GM10266 (cell line): ENCODE data around the gene KCNAB1.

ENCODE experiments used
- DNase-seq: peaks from one replicate; pipeline ENCODE4 v3.0.0; 2012; ENCODE audit errors: extremely low spot score
- CTCF ChIP-seq: IDR thresholded peaks from 2 replicates; pipeline ENCODE4 v1.5.1; 2012; ENCODE audit warnings: mild to moderate bottlenecking, low read depth; ENCODE audit not compliant: control insufficient read depth, insufficient read depth; ENCODE audit errors: missing control alignments

The KCNAB1 gene

DNA sequence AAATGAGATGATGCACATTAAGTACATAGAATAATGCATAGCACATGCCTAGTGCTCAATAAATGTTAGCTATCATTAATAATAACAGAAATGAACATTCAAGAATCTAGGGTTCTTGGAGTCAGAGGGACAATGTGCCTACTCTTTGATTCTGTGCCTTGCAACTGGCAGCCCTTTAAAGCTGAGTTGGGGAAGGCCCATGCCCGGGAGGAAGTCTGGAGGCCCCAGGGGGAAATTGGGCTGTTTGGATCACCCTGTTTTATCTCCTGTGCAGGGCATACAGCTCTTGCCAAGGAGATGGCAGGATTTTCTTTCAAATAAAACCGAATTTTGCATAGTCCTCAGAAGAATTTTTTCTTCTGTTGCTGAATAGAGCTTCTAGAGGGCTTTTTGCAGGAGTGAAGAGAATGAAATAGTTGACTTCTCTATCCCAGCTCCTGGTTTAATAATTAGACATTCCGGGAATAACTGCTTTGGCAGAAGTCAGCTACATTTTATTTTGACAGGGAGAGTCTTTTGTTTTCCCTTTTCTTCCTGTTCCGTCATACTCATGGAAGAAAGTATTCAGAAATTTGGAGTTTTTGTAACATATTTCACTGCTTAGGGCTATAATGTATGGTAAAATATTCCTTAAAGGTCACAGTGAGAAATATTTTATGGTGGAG is 18.0 kb upstream of the KCNAB1 start:
- TF ChIP-seq CTCF = no peak
- no peak for DNase-seq

DNA sequence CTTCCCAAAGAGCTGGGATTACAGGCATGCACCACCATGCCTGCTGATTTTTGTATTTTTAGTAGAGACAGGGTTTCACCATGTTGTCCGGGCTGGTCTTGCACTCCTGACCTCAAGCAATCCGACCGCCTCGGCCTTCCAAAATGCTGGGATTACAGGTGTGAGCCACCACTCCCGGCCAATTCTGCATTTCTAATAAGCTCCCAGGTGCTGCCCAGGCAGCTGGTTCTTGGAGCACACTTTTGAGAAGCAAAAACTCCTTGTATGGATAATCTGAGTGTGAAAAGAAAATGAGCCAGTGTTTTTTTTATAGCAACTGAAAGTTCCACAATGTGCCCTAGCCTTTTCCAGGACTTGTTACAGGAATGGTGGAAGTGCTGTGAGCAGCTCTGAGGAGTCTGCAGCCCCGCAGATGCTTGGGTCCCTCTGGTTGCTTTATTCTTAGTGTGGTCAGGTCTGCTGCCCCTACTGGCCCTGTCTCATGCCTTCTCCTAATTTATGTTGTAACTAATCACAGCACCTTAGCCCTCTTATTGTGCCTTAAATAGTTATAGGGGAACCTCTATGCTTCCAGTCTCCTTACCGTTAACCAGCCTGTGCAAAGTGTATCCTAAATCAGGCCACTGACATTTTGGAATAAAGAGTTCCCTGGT is 13.5 kb upstream of the KCNAB1 start:
- TF ChIP-seq CTCF = no peak
- no peak for DNase-seq

GRCh38 chr3:156107504-156107903 is 12.9 kb upstream of the KCNAB1 start:
- no peak for TF ChIP-seq CTCF
- no peak for DNase-seq

DNA sequence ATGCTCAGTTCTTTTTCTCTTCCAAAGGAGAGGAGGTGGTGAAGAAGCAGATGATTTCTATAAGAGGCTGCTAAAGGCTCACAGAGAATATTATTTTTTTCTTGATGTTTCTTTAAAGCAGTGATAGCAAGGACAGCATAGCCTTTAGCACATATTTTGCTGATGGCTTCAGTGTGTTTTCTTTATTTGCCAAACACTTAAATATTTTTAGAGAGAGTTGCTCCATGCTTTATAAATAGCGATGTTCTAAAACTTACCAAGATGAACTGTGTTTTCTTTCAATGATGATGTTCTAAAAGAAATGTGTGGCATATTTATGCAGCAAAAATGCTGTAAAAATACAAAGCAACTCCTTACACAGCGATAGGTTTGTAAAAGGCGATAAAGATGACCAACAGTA is 11.8 kb upstream of the KCNAB1 start:
- no peak for TF ChIP-seq CTCF
- no peak for DNase-seq

GRCh38 chr3:156109989-156110388 is 10.4 kb upstream of the KCNAB1 start:
- no peak for DNase-seq
- no peak for TF ChIP-seq CTCF

- DNase-seq = no peak
- TF ChIP-seq CTCF = no peak
Observed at GRCh38 chr3:156126467-156126866, 6.1 kb downstream of the KCNAB1 start.

DNA sequence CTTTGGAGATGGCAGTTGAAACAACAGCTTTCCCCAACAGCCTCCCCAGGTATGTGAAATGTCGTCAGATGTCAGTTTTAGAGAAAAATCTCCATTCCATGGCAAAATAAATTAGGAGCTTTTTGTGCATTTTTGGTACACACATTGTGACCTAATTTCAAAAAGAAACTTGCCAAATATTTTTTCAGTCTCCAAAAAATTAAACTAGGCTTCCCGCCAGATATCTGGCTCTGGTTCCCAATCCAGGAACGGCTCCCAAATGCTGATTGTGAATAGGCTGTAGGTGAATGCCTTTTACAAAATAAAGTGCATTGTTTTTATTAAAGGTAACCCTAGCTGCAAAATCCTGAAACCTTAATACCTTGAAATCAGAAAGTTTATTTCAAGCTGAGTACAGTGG is 10.9 kb downstream of the KCNAB1 start:
- no peak for TF ChIP-seq CTCF
- no peak for DNase-seq
